PFSK-1 (cell line): ENCODE results near the gene RNASE1.

ENCODE experiments used
- POLR2AphosphoS5 ChIP-seq: IDR thresholded peaks from 2 replicates; pipeline ENCODE4 v1.6.1; 2012; ENCODE audit warnings: low read depth, mild to moderate bottlenecking, control low read depth, low read length, moderate library complexity
- REST ChIP-seq, 2 experiments: IDR thresholded peaks; 2 replicates each; pipeline versions ENCODE4 v1.6.1 to v1.8.0; 2011 to 2012; ENCODE audit warnings: low read depth in 2 of 2, low read length in 2 of 2, control low read depth in 1 of 2, inconsistent platforms in 1 of 2, mild to moderate bottlenecking in 1 of 2, moderate library complexity in 1 of 2; ENCODE audit not compliant: insufficient read depth in 1 of 2
- SIN3A ChIP-seq: IDR thresholded peaks from 2 replicates; pipeline ENCODE4 v1.6.1; 2012; ENCODE audit warnings: mild to moderate bottlenecking, low read length, moderate library complexity, borderline replicate concordance; ENCODE audit not compliant: insufficient read depth

- TF ChIP-seq POLR2AphosphoS5 (no peak), SIN3A (no peak), REST (IDR thresholded peaks at IDR 0.05; ENCODE audit: insufficient read depth in 1 of 2, low read depth in 2 of 2, low read length in 2 of 2) (no peak)
These were observed 34.1 kb downstream of the RNASE1 start for GRCh38 chr14:20768593-20768892.
